HTR-8/SVneo (cell line): Measurements from ENCODE around the gene CCT7.
A peak's percentile ranks its signal among the peaks of the same experiment; 100 is the strongest.

Source experiments
- DNase-seq: peaks from one replicate; pipeline ENCODE4 v3.0.0; 2011; ENCODE audit warnings: low spot score, mixed read lengths; ENCODE audit not compliant: insufficient read length
- FAIRE-seq: peaks from 2 replicates; lab custom pipeline; 2011; peaks lifted over from hg19 to GRCh38; lab: Jason Lieb, UNC

The CCT7 gene

GRCh38 chr2:73291461-73292315 is 57.6 kb downstream of the CCT7 start:
- FAIRE-seq = no peak
- no peak for DNase-seq

- FAIRE-seq = no peak
- no peak for DNase-seq
Observed at GRCh38 chr2:73292316-73292905, 58.3 kb downstream of the CCT7 start.

- DNase-seq = no peak
- no peak for FAIRE-seq
Observed at GRCh38 chr2:73292906-73293533, 58.9 kb downstream of the CCT7 start.

- FAIRE-seq (peak; percentile 83), DNase-seq (peak; percentile 82)
Observed at GRCh38 chr2:73293534-73294171, 59.5 kb downstream of the CCT7 start, which contains the start of gene EGR4. EGR4 (minus strand) TSS chr2:73293548; CDS start chr2:73293317, 231 bp downstream.

- DNase-seq = no peak
- no peak for FAIRE-seq
Observed at GRCh38 chr2:73294239-73294638, 60.1 kb downstream of the CCT7 start.

GRCh38 chr2:73295751-73296400 is 61.8 kb downstream of the CCT7 start:
- FAIRE-seq = no peak
- no peak for DNase-seq

GRCh38 chr2:73297151-73297559 is 63.0 kb downstream of the CCT7 start:
- DNase-seq (no peak), FAIRE-seq (no peak)

- FAIRE-seq = no peak
- no peak for DNase-seq
Observed at GRCh38 chr2:73297586-73297985, 63.5 kb downstream of the CCT7 start.

GRCh38 chr2:73300926-73301325 is 66.8 kb downstream of the CCT7 start:
- FAIRE-seq (no peak), DNase-seq (no peak)

GRCh38 chr2:73301636-73302035 is 67.5 kb downstream of the CCT7 start:
- DNase-seq = no peak
- FAIRE-seq = no peak
